IMR-90 (cell line): ENCODE measurements around the gene ATRN. TPM values are rescaled to one million over a fixed set of nuclear protein-coding genes. Genes with fewer than 3 reads are reported as not detected.
"Not testable (repeated sequence)": the region's sequence is repeated elsewhere in the genome, so short reads cannot be mapped to it uniquely, and the experiment has no call there.

Experiments used
- ATAC-seq: fragments of 200-7000 bp; cut with Tn5 transposase; 2 replicates; pipeline ENCODE4 v1.9.1; 2020; ENCODE audit warnings: low read depth, mild to moderate bottlenecking, moderate library complexity
- BruUV-seq: library from RNA; stranded (reverse); fragments of 400-500 nt; replicated peaks from 2 replicates; lab custom pipeline; 2021; lab: Mats Ljungman, UMichigan
- CTCF ChIA-PET: fragments of 300-600 bp; formaldehyde crosslinking; extraction: SDS; loops from one replicate; lab custom pipeline; 2021; ENCODE audit warnings: antibody characterized with exemption; lab: Yijun Ruan, JAX
- POLR2A ChIA-PET: fragments of 300-600 bp; sonication (Branson Sonifier 250); formaldehyde crosslinking; loops from one replicate; lab custom pipeline; 2022; ENCODE audit warnings: antibody characterized with exemption; ENCODE audit not compliant: unreplicated experiment; lab: Charles Lee
- DNase-seq: peaks from one replicate; pipeline ENCODE4 v3.0.0; 2013
- H2AFZ ChIP-seq: replicated peaks from 2 replicates; pipeline ENCODE3; 2013; ENCODE audit warnings: low read length, mild to moderate bottlenecking; ENCODE audit not compliant: poor library complexity
- H2AK5ac ChIP-seq: 2 replicates; pipeline ENCODE4 v1.6.1; 2013; ENCODE audit warnings: low read depth, low read length, inconsistent platforms
- H2AK9ac ChIP-seq: replicated peaks from 2 replicates; pipeline ENCODE3; 2013; ENCODE audit warnings: mild to moderate bottlenecking, low read depth, low read length, moderate library complexity; ENCODE audit not compliant: poor library complexity
- H2BK120ac ChIP-seq: 2 replicates; pipeline ENCODE4 v1.6.1; 2013; ENCODE audit warnings: low read depth, low read length, inconsistent platforms
- H2BK15ac ChIP-seq: 3 replicates; pipeline ENCODE4 v1.6.1; 2013; ENCODE audit warnings: low read depth, low read length, inconsistent platforms
- H2BK20ac ChIP-seq: 2 replicates; pipeline ENCODE4 v1.6.1; 2013; ENCODE audit warnings: low read depth, mild to moderate bottlenecking, inconsistent platforms, low read length, moderate library complexity
- H2BK5ac ChIP-seq: 2 replicates; pipeline ENCODE4 v1.6.1; 2013; ENCODE audit warnings: mild to moderate bottlenecking, low read depth, low read length, inconsistent platforms; ENCODE audit not compliant: poor library complexity, severe bottlenecking
- H3K14ac ChIP-seq: replicated peaks from 2 replicates; pipeline ENCODE4 v1.6.1; 2013; ENCODE audit warnings: low read depth, low read length, inconsistent platforms
- H3K18ac ChIP-seq: 2 replicates; pipeline ENCODE4 v1.6.1; 2013; ENCODE audit warnings: low read depth, low read length, control low read depth
- H3K23ac ChIP-seq: 2 replicates; pipeline ENCODE4 v1.6.1; 2013; ENCODE audit warnings: low read depth, low read length, inconsistent platforms
- H3K27ac ChIP-seq: 2 replicates; pipeline ENCODE4 v1.5.1; 2013; ENCODE audit warnings: mild to moderate bottlenecking, control low read depth, low read length; ENCODE audit not compliant: insufficient read depth
- H3K27me3 ChIP-seq: 2 replicates; pipeline ENCODE4 v1.6.1; 2013; ENCODE audit warnings: low read length; ENCODE audit not compliant: control insufficient read depth, insufficient read depth
- H3K36me3 ChIP-seq: 2 replicates; pipeline ENCODE4 v1.6.1; 2013; ENCODE audit warnings: low read length, mixed read lengths; ENCODE audit not compliant: control insufficient read depth, insufficient read depth
- H3K4ac ChIP-seq: 2 replicates; pipeline ENCODE4 v1.6.1; 2013; ENCODE audit warnings: low read depth, low read length, inconsistent platforms
- H3K4me1 ChIP-seq: 2 replicates; pipeline ENCODE4 v1.6.1; 2013; ENCODE audit warnings: low read length, mixed read lengths; ENCODE audit not compliant: control insufficient read depth, insufficient read depth
- H3K4me2 ChIP-seq: 2 replicates; pipeline ENCODE4 v1.6.1; 2013; ENCODE audit warnings: low read depth, mild to moderate bottlenecking, control low read depth, low read length, moderate library complexity
- H3K4me3 ChIP-seq: 2 replicates; pipeline ENCODE4 v1.5.1; 2013; ENCODE audit warnings: low read depth, mild to moderate bottlenecking, control low read depth, low read length, moderate library complexity; ENCODE audit not compliant: insufficient read depth
- H3K56ac ChIP-seq: 2 replicates; pipeline ENCODE4 v1.6.1; 2013; ENCODE audit warnings: low read length, inconsistent platforms; ENCODE audit not compliant: insufficient read depth; ENCODE audit errors: extremely low read depth
- H3K79me1 ChIP-seq, 2 experiments: 2 replicates each; pipeline ENCODE4 v1.6.1; 2013; ENCODE audit warnings: low read length in 2 of 2, inconsistent platforms in 1 of 2, low read depth in 1 of 2
- H3K9ac ChIP-seq: 2 replicates; pipeline ENCODE4 v1.6.1; 2013; ENCODE audit warnings: low read depth, low read length, control low read depth
- H3K9me1 ChIP-seq: 2 replicates; pipeline ENCODE4 v1.6.1; 2013; ENCODE audit warnings: low read length, inconsistent platforms; ENCODE audit not compliant: insufficient read depth
- H3K9me3 ChIP-seq: 2 replicates; pipeline ENCODE4 v1.6.1; 2013; ENCODE audit warnings: low read length; ENCODE audit not compliant: control insufficient read depth, insufficient read depth
- H4K20me1 ChIP-seq: 2 replicates; pipeline ENCODE4 v1.6.1; 2013; ENCODE audit warnings: low read length, inconsistent platforms; ENCODE audit not compliant: insufficient read depth
- H4K5ac ChIP-seq: 2 replicates; pipeline ENCODE4 v1.6.1; 2013; ENCODE audit warnings: mild to moderate bottlenecking, low read depth, low read length, control low read depth
- H4K8ac ChIP-seq, 2 experiments: 2 replicates each; pipeline ENCODE4 v1.6.1; 2013; ENCODE audit warnings: low read depth in 2 of 2, low read length in 2 of 2, control low read depth in 1 of 2, inconsistent platforms in 1 of 2
- H4K91ac ChIP-seq: 2 replicates; pipeline ENCODE4 v1.6.1; 2013; ENCODE audit warnings: low read depth, low read length, inconsistent platforms; ENCODE audit not compliant: insufficient read depth
- CEBPB ChIP-seq: IDR thresholded peaks from 2 replicates; pipeline ENCODE4 v1.6.1; 2012; ENCODE audit warnings: low read depth, low read length, improper control_type of control experiment
- CHD1 ChIP-seq: IDR thresholded peaks from 2 replicates; pipeline ENCODE4 v1.6.1; 2012; ENCODE audit warnings: low read depth, low read length, improper control_type of control experiment
- MAFK ChIP-seq: IDR thresholded peaks from 2 replicates; pipeline ENCODE4 v1.6.1; 2012; ENCODE audit warnings: low read depth, low read length, improper control_type of control experiment
- NFE2L2 ChIP-seq: fragments of 150-350 bp; IDR thresholded peaks from 2 replicates; pipeline ENCODE4 v1.6.1; 2016; ENCODE audit warnings: low read depth, mild to moderate bottlenecking, low read length
- RFX5 ChIP-seq: IDR thresholded peaks from 2 replicates; pipeline ENCODE4 v1.8.0; 2012; ENCODE audit warnings: low read depth, mild to moderate bottlenecking, low read length, moderate library complexity
- WGBS, 2 experiments: methylation state at CpG; one replicate each; pipeline versions ENCODE4 v1.1.5 to v1.1.7; 2013; ENCODE audit warnings: missing lambda C conversion rate in 2 of 2; ENCODE audit not compliant: insufficient read length in 1 of 2; ENCODE audit errors: extremely low coverage in 2 of 2; 5-methylcytosine and 5-hydroxymethylcytosine counted together
- dilution Hi-C: fragments of 300-500 bp; cut with HindIII; formaldehyde crosslinking; loops from one replicate; pipeline ENCODE4 v1.14.3; 2018; ENCODE audit warnings: low sequenced_read_pairs; ENCODE audit not compliant: unreplicated experiment
- in situ Hi-C: fragments of 300-500 bp; cut with MboI; formaldehyde crosslinking; loops from 3 replicates; pipeline ENCODE4 v1.14.3; 2019; ENCODE audit warnings: low sequenced_read_pairs, inconsistent platforms, mixed read lengths
- intact Hi-C: fragments of 100-400 bp; cut with micrococcal nuclease; formaldehyde crosslinking; loops from 2 replicates; pipeline ENCODE4 v1.10.0; 2022
- polyA plus RNA-seq, 3 experiments: library from polyadenylated mRNA; depleted of rRNA; stranded (reverse); fragments of >200 nt; gene quantifications; 2 replicates each; pipeline ENCODE4 v1.2.3, GENCODE V29; 2012; ENCODE audit warnings: low replicate concordance in 1 of 3
- total RNA-seq: library from RNA; depleted of rRNA; stranded (reverse); fragments of >200 nt; gene quantifications from 2 replicates; pipeline ENCODE4 v1.2.3, GENCODE V29; 2012
- TF ChIP-seq, protein P1 (sequence below): fragments of 150-350 bp; IDR thresholded peaks from 2 replicates; pipeline ENCODE4 v1.6.1; 2016; ENCODE audit warnings: low read depth, mild to moderate bottlenecking, low read length, moderate library complexity, borderline replicate concordance

ATRN gene
- total and polyA plus RNA-seq, 2 of the 4 experiments (the other 2 are of a cell fraction): 32.3 to 46.2 TPM

DNA sequence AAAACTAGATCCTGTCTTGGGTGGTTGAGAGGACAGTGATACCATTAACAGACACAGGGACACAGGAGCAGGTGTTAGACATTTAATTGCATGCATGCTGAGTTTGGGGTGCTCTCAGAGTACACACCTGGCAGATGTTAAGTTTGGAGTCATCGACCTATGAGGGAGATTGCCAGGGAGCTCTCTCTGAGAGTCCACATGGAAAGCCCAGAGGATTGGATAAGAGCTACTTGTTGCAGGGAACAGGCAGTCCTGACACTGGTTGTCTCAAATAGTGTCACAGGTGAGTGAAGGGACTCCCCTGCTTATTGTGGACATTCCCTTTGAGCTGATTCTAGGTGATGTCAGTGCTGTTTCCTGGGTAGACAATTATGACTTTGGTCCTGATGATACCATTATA is 3.1 kb downstream of the ATRN start:
- H3K9ac ChIP-seq: no peak overlapping the region
- POLR2A ChIA-PET: no interaction called here
- H3K18ac ChIP-seq: no peak overlapping the region
- dilution Hi-C loops (no loop called here), in situ Hi-C loops (no loop called here), intact Hi-C loops (loop anchor here (10.0 kb wide), 1 partner anchor 259 kb away; no protein-coding TSS in a partner anchor)
- no peak overlapping the region for H2AK9ac ChIP-seq
- H3K4ac ChIP-seq: no peak overlapping the region
- no peak overlapping the region for H4K5ac ChIP-seq
- H3K4me2 ChIP-seq: no peak overlapping the region
- no peak overlapping the region for H2BK120ac ChIP-seq
- H3K79me1 ChIP-seq: peaks cover 17 to 55% of the 10 kb centered on the region in 2 experiments
- no peak overlapping the region for H4K91ac ChIP-seq
- no peak overlapping the region for H2BK20ac ChIP-seq
- H2BK5ac ChIP-seq: no peak overlapping the region
- no peak overlapping the region for H3K23ac ChIP-seq
- H4K20me1 ChIP-seq: peaks cover 32% of the 10 kb centered on the region
- 100% methylated on average over 1 of the region's 1 CpG; no CpG with 5 or more reads in 1 of the 2 experiments for WGBS, 2 experiments
- H3K56ac ChIP-seq: no peak overlapping the region
- H2BK15ac ChIP-seq: no peak overlapping the region
- no peak overlapping the region for H3K27ac ChIP-seq
- CTCF ChIA-PET: no interaction called here
- no peak for DNase-seq
- H3K27me3 ChIP-seq: no peaks in the 10 kb centered on the region
- ATAC-seq: no peak
- BruUV-seq: no TSS peak
- TF ChIP-seq NFE2L2 (no peak), RFX5 (no peak), CHD1 (no peak), MAFK (no peak), CEBPB (no peak)
- TF ChIP-seq, protein P1, sequence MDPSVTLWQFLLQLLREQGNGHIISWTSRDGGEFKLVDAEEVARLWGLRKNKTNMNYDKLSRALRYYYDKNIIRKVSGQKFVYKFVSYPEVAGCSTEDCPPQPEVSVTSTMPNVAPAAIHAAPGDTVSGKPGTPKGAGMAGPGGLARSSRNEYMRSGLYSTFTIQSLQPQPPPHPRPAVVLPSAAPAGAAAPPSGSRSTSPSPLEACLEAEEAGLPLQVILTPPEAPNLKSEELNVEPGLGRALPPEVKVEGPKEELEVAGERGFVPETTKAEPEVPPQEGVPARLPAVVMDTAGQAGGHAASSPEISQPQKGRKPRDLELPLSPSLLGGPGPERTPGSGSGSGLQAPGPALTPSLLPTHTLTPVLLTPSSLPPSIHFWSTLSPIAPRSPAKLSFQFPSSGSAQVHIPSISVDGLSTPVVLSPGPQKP: no peak
- no peaks in the 10 kb centered on the region for H3K36me3 ChIP-seq
- no peak overlapping the region for H3K14ac ChIP-seq
- no peaks in the 10 kb centered on the region for H3K9me3 ChIP-seq
- no peak overlapping the region for H3K4me3 ChIP-seq
- H2AK5ac ChIP-seq: no peak overlapping the region; the same call in 1 of the 2 replicates
- H4K8ac ChIP-seq: no peak overlapping the region
- H2AFZ ChIP-seq: no peak overlapping the region
- peaks cover 5% of the 10 kb centered on the region for H3K4me1 ChIP-seq
- peaks cover 10% of the 10 kb centered on the region for H3K9me1 ChIP-seq

DNA sequence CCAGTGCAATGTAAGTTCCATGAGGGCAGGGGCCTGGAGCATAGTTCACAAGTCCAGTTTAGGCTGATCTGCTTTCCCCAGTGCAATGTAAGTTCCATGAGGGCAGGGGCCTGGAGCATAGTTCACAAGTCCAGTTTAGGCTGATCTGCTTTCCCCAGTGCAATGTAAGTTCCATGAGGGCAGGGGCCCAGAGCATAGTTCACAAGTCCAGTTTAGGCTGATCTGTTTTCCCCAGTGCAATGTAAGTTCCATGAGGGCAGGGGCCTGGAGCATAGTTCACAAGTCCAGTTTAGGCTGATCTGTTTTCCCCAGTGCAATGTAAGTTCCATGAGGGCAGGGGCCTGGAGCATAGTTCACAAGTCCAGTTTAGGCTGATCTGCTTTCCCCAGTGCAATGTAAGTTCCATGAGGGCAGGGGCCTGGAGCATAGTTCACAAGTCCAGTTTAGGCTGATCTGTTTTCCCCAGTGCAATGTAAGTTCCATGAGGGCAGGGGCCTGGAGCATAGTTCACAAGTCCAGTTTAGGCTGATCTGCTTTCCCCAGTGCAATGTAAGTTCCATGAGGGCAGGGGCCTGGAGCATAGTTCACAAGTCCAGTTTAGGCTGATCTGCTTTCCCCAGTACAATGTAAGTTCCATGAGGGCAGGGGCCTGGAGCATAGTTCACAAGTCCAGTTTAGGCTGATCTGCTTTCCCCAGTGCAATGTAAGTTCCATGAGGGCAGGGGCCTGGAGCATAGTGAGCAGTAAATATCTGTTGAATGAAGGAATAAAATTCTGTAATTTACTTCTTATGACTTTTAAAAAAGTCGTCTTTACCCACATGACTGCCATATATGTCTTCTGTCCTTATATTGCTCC is 6.4 kb downstream of the ATRN start:
- H3K9ac ChIP-seq, CTCF ChIA-PET, H3K18ac ChIP-seq, H2BK120ac ChIP-seq, H4K91ac ChIP-seq, DNase-seq, H3K23ac ChIP-seq, H3K4me3 ChIP-seq, H2BK15ac ChIP-seq, H2AK9ac ChIP-seq, H3K4me1 ChIP-seq, H3K56ac ChIP-seq, H3K27ac ChIP-seq, H4K5ac ChIP-seq, H3K9me3 ChIP-seq, dilution Hi-C loops, H3K14ac ChIP-seq, H2BK5ac ChIP-seq, H3K4me2 ChIP-seq, POLR2A ChIA-PET, H3K27me3 ChIP-seq, ATAC-seq, H2AFZ ChIP-seq, H2AK5ac ChIP-seq, H3K36me3 ChIP-seq, H4K8ac ChIP-seq, BruUV-seq, H2BK20ac ChIP-seq, H3K4ac ChIP-seq, in situ Hi-C loops: not testable (repeated sequence)
- intact Hi-C loops: loop anchor here (10.0 kb wide), 1 partner anchor 262 kb away; no protein-coding TSS in a partner anchor
- peaks cover 19% of the 10 kb centered on the region for H3K9me1 ChIP-seq
- H3K79me1 ChIP-seq: peaks cover 23 to 58% of the 10 kb centered on the region in 2 experiments
- no CpG with 5 or more reads among the region's 1 CpG for WGBS, 2 experiments
- H4K20me1 ChIP-seq: peaks cover 34% of the 10 kb centered on the region
